HG02870 (cell line): ENCODE measurements around the gene GALNT11.
"Not testable (repeated sequence)": the region's sequence is repeated elsewhere in the genome, so short reads cannot be mapped to it uniquely, and the experiment has no call there.

Experiments
- ATAC-seq: cut with Tn5 transposase; IDR thresholded peaks from one replicate; pipeline ENCODE4 v1.9.1; 2021; ENCODE audit warnings: mild to moderate bottlenecking, moderate library complexity; ENCODE audit not compliant: unreplicated experiment

Gene GALNT11

GRCh38 chr7:152074673-152075072 lies 49.2 kb downstream of the GALNT11 start:
- ATAC-seq: no peak

GRCh38 chr7:152075379-152075778 lies 49.9 kb downstream of the GALNT11 start:
- ATAC-seq: not testable (repeated sequence)

- ATAC-seq: no peak
Measured at GRCh38 chr7:152076324-152076821, 50.9 kb downstream of the GALNT11 start.

- no peak for ATAC-seq
Measured at GRCh38 chr7:152076940-152077933, 51.8 kb downstream of the GALNT11 start.

GRCh38 chr7:152078025-152078424 lies 52.6 kb downstream of the GALNT11 start:
- ATAC-seq: no peak

- no peak for ATAC-seq
Measured at GRCh38 chr7:152078786-152079185, 53.3 kb downstream of the GALNT11 start.

GRCh38 chr7:152081088-152081487 lies 55.6 kb downstream of the GALNT11 start:
- ATAC-seq: no peak

- ATAC-seq: not testable (repeated sequence)
Measured at GRCh38 chr7:152082073-152082721, 56.7 kb downstream of the GALNT11 start.

- ATAC-seq: no peak
Measured at GRCh38 chr7:152085131-152085530, 59.7 kb downstream of the GALNT11 start.

- ATAC-seq: no peak
Measured at GRCh38 chr7:152086513-152086912, 61.0 kb downstream of the GALNT11 start.

- ATAC-seq: no peak
Measured at GRCh38 chr7:152089183-152089582, 63.7 kb downstream of the GALNT11 start.

- ATAC-seq: no peak
Measured at GRCh38 chr7:152090747-152091146, 65.3 kb downstream of the GALNT11 start.

GRCh38 chr7:152093717-152094116 lies 68.2 kb downstream of the GALNT11 start:
- ATAC-seq: no peak

GRCh38 chr7:152095771-152096170 lies 70.3 kb downstream of the GALNT11 start:
- no peak for ATAC-seq

GRCh38 chr7:152097330-152097729 lies 71.9 kb downstream of the GALNT11 start:
- ATAC-seq: no peak

- ATAC-seq: no peak
Measured at GRCh38 chr7:152103066-152103465, 77.6 kb downstream of the GALNT11 start.

GRCh38 chr7:152103691-152104090 lies 78.2 kb downstream of the GALNT11 start:
- ATAC-seq: no peak

GRCh38 chr7:152105205-152105604 lies 79.7 kb downstream of the GALNT11 start:
- no peak for ATAC-seq

GRCh38 chr7:152106990-152107389 lies 81.5 kb downstream of the GALNT11 start:
- no peak for ATAC-seq

- ATAC-seq: no peak
Measured at GRCh38 chr7:152107945-152108344, 82.5 kb downstream of the GALNT11 start.

GRCh38 chr7:152108359-152108758 lies 82.9 kb downstream of the GALNT11 start:
- ATAC-seq: no peak

GRCh38 chr7:152112829-152113228 lies 87.4 kb downstream of the GALNT11 start:
- no peak for ATAC-seq
